K562 (cell line): Measurements from ENCODE around the gene ETS2. TPM values are rescaled to one million over a fixed set of nuclear protein-coding genes. Genes with fewer than 3 reads are reported as not detected.

Experiments
- ATF3 ChIP-seq, 2 experiments: fragments of 450-650 bp in 1 of 2; sonication (generic) in 1 of 2; formaldehyde crosslinking in 1 of 2; IDR thresholded peaks in 1 of 2; conservative IDR thresholded peaks in 1 of 2; 2 replicates each; pipeline versions ENCODE4 v1.6.1 to v1.8.1; 2016 to 2023; ENCODE audit warnings: mild to moderate bottlenecking in 2 of 2, moderate library complexity in 2 of 2, inconsistent platforms in 1 of 2, missing genetic modification reagents in 1 of 2
- ETS2 ChIP-seq: IDR thresholded peaks from 2 replicates; pipeline ENCODE4 v1.6.1; 2016; ENCODE audit warnings: borderline replicate concordance, missing genetic modification characterization, mild to moderate bottlenecking, moderate library complexity, missing compliant biosample characterization; ENCODE audit not compliant: poor library complexity, severe bottlenecking
- FUS ChIP-seq: fragments of 200-400 bp; formaldehyde crosslinking; optimal IDR thresholded peaks from 2 replicates; pipeline ENCODE3; 2017; ENCODE audit warnings: low read depth, low read length
- HNRNPUL1 ChIP-seq: fragments of 200-400 bp; formaldehyde crosslinking; IDR thresholded peaks from 2 replicates; pipeline ENCODE4 v1.6.1; 2017; ENCODE audit warnings: low read length
- MTA3 ChIP-seq: fragments of 450-650 bp; formaldehyde crosslinking; IDR thresholded peaks from 2 replicates; pipeline ENCODE4 v1.6.1; 2017; ENCODE audit warnings: mild to moderate bottlenecking, borderline replicate concordance
- RBFOX2 ChIP-seq: fragments of 200-400 bp; formaldehyde crosslinking; IDR thresholded peaks from 2 replicates; pipeline ENCODE4 v1.6.1; 2017; ENCODE audit warnings: low read depth, mild to moderate bottlenecking, low read length, moderate library complexity
- SREBF2 ChIP-seq: sonication (generic); formaldehyde crosslinking; IDR thresholded peaks from 2 replicates; pipeline ENCODE4 v1.4.0; 2020; ENCODE audit warnings: mild to moderate bottlenecking, missing genetic modification reagents
- TRIM28 ChIP-seq: fragments of 450-650 bp; IDR thresholded peaks from 2 replicates; pipeline ENCODE4 v1.6.1; 2017
- ZNF197 ChIP-seq: fragments of 200-800 bp; sonication (Bioruptor generic); IDR thresholded peaks from 2 replicates; pipeline ENCODE4 v1.6.1; 2016; ENCODE audit warnings: low read depth, missing genetic modification characterization, missing compliant biosample characterization
- ZNF217 ChIP-seq: sonication (generic); formaldehyde crosslinking; IDR thresholded peaks from 2 replicates; pipeline ENCODE4 v1.8.0; 2022; ENCODE audit warnings: mild to moderate bottlenecking, missing genetic modification reagents
- ZNF444 ChIP-seq: fragments of 250-450 bp; sonication (Bioruptor Pico); IDR thresholded peaks from 2 replicates; pipeline ENCODE4 v1.4.0; 2020; ENCODE audit warnings: mild to moderate bottlenecking, moderate library complexity
- polyA plus RNA-seq, 8 experiments: library from polyadenylated mRNA; depleted of rRNA in 4 of 8; stranded (reverse) in 5 of 8; unstranded in 3 of 8; fragments of >200 nt; fragmentation: Nextera tagmentation in 2 of 8; fragmentation: Illumina TruSeq in 1 of 8; extraction: Ambion mirVana in 2 of 8; extraction: Trizol in 1 of 8; gene quantifications; 2 replicates each; pipeline versions ENCODE4 v1.2.1 to v1.2.3, GENCODE V29; 2011 to 2014; ENCODE audit warnings: inconsistent platforms in 1 of 8, missing spikeins in 1 of 8
- total RNA-seq, 7 experiments: library from RNA; depleted of rRNA in 6 of 7; stranded (reverse); fragments of >200 nt in 6 of 7; fragmentation: Illumina TruSeq in 2 of 7; extraction: Trizol in 2 of 7; gene quantifications; 2 replicates each; pipeline versions ENCODE4 v1.2.1 to v1.2.3, GENCODE V29; 2011 to 2021; ENCODE audit warnings: low replicate concordance in 1 of 7
- TF ChIP-seq, protein P1 (sequence below): fragments of 450-650 bp; formaldehyde crosslinking; IDR thresholded peaks from 2 replicates; pipeline ENCODE4 v1.4.0; 2020; ENCODE audit warnings: mild to moderate bottlenecking, moderate library complexity
- TF ChIP-seq, protein P2 (sequence below): fragments of 250-450 bp; sonication (Bioruptor Pico); IDR thresholded peaks from 2 replicates; pipeline ENCODE4 v1.6.1; 2021; ENCODE audit warnings: mild to moderate bottlenecking
- TF ChIP-seq, protein P3 (sequence below): fragments of 450-650 bp; formaldehyde crosslinking; IDR thresholded peaks from 2 replicates; pipeline ENCODE4 v1.4.0; 2020; ENCODE audit warnings: mild to moderate bottlenecking
- TF ChIP-seq, protein P4 (sequence below): sonication (generic); formaldehyde crosslinking; IDR thresholded peaks from 2 replicates; pipeline ENCODE4 v1.8.1; 2022; ENCODE audit warnings: missing genetic modification reagents
- TF ChIP-seq, protein P5 (sequence below), 2 experiments: fragments of 450-650 bp; IDR thresholded peaks; 2 replicates each; pipeline ENCODE4 v1.6.1; 2018; ENCODE audit warnings: mild to moderate bottlenecking in 2 of 2, low read depth in 1 of 2; ENCODE audit not compliant: partially characterized antibody in 2 of 2

ETS2 gene
- total and polyA plus RNA-seq, 9 of the 15 experiments (the other 6 are each of a cell fraction or from before 2014, with no cell fraction given): 1.7 to 24.4 (median 12.2) TPM

DNA sequence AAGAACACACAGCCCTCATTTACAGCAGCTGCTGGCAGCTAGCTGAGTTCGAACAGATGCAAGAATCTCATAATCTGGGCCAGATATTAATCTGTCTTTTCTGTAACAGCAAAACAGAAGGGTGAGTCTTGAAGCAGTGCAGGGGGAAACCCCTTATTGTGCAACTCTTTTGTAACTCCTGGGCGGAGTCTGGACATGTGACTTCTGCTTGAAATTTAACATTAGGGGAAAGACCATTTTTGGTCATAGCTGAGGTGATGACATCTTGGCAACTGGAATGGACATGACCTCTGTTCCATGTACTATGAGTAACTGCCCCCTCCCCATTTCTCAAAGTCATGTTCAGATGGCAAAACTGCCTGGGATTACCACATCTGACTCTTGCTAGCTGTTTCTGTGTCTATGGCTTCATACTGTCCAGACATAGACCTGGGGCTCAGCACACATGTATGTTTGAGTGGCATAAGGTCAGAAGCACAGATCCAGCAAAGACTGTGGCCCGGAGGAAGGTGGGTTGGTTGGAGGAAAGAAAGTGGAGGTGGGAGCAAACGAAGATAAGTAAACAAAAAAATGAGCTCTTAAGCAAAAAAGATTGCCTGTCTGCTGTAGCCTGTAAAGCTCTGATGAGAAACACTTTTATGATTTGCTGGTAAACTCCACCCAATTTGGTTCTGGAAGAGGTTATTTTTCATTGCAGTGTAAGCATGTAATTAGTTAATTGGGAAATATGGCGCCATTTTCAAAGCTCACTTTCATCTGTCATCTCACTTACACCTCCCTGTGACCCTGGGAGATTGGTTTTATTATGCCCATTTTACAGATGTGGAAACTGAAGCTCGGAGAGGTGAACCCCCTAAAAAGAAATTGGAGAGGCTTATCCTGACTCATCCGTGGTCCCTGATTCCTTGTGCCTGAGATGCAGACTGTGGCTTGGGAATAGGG, 26.1 kb downstream of the ETS2 start (continued):
- TF ChIP-seq, protein P1, sequence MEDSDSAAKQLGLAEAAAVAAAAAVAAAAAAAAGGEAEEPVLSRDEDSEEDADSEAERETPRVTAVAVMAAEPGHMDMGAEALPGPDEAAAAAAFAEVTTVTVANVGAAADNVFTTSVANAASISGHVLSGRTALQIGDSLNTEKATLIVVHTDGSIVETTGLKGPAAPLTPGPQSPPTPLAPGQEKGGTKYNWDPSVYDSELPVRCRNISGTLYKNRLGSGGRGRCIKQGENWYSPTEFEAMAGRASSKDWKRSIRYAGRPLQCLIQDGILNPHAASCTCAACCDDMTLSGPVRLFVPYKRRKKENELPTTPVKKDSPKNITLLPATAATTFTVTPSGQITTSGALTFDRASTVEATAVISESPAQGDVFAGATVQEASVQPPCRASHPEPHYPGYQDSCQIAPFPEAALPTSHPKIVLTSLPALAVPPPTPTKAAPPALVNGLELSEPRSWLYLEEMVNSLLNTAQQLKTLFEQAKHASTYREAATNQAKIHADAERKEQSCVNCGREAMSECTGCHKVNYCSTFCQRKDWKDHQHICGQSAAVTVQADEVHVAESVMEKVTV (CRISPR knock-in tag): no peak
- peak; percentile 70 for TF ChIP-seq MTA3
- no peak for TF ChIP-seq ZNF444
- peak; percentile 98 for TF ChIP-seq ATF3 (IDR thresholded peaks at IDR 0.05)
- 0 out of 2 replicates have a peak, but pooled peaks have one; percentile 18 for TF ChIP-seq ATF3 (CRISPR knock-in tag; conservative IDR thresholded peaks at IDR 0.05)
- TF ChIP-seq, protein P2, sequence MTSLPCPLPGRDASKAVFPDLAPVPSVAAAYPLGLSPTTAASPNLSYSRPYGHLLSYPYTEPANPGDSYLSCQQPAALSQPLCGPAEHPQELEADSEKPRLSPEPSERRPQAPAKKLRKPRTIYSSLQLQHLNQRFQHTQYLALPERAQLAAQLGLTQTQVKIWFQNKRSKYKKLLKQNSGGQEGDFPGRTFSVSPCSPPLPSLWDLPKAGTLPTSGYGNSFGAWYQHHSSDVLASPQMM: no peak
- no peak for TF ChIP-seq ETS2
- TF ChIP-seq, protein P3, sequence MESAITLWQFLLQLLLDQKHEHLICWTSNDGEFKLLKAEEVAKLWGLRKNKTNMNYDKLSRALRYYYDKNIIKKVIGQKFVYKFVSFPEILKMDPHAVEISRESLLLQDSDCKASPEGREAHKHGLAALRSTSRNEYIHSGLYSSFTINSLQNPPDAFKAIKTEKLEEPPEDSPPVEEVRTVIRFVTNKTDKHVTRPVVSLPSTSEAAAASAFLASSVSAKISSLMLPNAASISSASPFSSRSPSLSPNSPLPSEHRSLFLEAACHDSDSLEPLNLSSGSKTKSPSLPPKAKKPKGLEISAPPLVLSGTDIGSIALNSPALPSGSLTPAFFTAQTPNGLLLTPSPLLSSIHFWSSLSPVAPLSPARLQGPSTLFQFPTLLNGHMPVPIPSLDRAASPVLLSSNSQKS: no peak
- TF ChIP-seq HNRNPUL1: no peak
- peak; percentile 57; the same call in 1 of the 2 replicates for TF ChIP-seq TRIM28
- no peak; the same call in 1 of the 2 replicates for TF ChIP-seq ZNF197
- peak; percentile 59 for TF ChIP-seq RBFOX2
- no peak for TF ChIP-seq SREBF2 (CRISPR knock-in tag)
- no peak for TF ChIP-seq ZNF217 (CRISPR knock-in tag)
- TF ChIP-seq, protein P4, sequence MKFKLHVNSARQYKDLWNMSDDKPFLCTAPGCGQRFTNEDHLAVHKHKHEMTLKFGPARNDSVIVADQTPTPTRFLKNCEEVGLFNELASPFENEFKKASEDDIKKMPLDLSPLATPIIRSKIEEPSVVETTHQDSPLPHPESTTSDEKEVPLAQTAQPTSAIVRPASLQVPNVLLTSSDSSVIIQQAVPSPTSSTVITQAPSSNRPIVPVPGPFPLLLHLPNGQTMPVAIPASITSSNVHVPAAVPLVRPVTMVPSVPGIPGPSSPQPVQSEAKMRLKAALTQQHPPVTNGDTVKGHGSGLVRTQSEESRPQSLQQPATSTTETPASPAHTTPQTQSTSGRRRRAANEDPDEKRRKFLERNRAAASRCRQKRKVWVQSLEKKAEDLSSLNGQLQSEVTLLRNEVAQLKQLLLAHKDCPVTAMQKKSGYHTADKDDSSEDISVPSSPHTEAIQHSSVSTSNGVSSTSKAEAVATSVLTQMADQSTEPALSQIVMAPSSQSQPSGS (CRISPR knock-in tag): no peak
- TF ChIP-seq FUS: no peak
- TF ChIP-seq, protein P5, sequence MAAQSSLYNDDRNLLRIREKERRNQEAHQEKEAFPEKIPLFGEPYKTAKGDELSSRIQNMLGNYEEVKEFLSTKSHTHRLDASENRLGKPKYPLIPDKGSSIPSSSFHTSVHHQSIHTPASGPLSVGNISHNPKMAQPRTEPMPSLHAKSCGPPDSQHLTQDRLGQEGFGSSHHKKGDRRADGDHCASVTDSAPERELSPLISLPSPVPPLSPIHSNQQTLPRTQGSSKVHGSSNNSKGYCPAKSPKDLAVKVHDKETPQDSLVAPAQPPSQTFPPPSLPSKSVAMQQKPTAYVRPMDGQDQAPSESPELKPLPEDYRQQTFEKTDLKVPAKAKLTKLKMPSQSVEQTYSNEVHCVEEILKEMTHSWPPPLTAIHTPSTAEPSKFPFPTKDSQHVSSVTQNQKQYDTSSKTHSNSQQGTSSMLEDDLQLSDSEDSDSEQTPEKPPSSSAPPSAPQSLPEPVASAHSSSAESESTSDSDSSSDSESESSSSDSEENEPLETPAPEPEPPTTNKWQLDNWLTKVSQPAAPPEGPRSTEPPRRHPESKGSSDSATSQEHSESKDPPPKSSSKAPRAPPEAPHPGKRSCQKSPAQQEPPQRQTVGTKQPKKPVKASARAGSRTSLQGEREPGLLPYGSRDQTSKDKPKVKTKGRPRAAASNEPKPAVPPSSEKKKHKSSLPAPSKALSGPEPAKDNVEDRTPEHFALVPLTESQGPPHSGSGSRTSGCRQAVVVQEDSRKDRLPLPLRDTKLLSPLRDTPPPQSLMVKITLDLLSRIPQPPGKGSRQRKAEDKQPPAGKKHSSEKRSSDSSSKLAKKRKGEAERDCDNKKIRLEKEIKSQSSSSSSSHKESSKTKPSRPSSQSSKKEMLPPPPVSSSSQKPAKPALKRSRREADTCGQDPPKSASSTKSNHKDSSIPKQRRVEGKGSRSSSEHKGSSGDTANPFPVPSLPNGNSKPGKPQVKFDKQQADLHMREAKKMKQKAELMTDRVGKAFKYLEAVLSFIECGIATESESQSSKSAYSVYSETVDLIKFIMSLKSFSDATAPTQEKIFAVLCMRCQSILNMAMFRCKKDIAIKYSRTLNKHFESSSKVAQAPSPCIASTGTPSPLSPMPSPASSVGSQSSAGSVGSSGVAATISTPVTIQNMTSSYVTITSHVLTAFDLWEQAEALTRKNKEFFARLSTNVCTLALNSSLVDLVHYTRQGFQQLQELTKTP (IDR thresholded peaks at IDR 0.05; ENCODE audit: low read depth in 1 of 2, partially characterized antibody in 2 of 2): peak in 1 of 2 experiments; percentile 56
